Putamen (tissue), 1 donor: ENCODE data around the gene NRARP.

ENCODE experiments used
- DNase-seq: peaks from one replicate; pipeline ENCODE4 v3.0.0-alpha.2; 2016; ENCODE audit warnings: low spot score

Gene NRARP

DNA sequence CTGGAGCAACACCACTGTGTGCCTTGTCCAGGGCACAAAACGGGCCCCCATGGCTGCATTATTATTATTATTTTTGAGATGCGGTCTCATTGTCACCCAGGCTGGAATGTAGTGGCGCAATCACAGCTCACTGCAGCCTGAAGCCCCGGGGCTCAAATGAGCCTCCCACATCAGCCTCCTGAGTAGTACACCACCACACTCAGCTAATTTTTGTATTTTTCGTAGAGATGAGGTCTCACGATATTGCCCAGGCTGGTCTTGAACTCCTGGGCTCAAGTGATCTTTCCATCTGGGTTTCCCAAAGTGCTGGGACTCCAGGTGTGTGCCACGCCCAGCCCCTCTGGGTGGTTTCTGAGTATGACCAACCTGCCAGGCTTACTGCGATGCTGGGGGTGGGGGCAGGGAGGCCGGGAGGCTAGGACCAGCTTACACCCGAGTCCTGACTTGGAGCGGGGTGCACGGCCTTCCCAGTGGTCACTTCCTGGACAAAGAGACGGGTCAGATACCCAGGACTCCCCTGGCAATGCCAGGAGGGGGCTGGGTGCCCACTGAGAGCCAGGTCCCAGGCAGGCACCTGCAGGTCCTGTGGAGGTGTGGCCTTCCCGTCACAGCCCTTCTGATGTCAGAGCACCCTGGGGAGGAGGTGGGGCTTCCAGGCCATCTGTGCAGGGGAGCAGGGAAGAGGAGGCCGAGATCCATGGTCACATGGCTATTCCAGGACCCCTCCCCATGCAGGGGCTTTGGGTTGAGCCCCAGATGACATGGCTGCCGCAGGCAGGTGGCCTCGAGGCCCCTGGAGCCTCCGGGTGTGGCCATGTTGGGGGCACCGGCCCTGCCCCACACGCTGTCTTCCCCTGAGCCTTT, 8.3 kb upstream of the NRARP start:
- no peak for DNase-seq

DNA sequence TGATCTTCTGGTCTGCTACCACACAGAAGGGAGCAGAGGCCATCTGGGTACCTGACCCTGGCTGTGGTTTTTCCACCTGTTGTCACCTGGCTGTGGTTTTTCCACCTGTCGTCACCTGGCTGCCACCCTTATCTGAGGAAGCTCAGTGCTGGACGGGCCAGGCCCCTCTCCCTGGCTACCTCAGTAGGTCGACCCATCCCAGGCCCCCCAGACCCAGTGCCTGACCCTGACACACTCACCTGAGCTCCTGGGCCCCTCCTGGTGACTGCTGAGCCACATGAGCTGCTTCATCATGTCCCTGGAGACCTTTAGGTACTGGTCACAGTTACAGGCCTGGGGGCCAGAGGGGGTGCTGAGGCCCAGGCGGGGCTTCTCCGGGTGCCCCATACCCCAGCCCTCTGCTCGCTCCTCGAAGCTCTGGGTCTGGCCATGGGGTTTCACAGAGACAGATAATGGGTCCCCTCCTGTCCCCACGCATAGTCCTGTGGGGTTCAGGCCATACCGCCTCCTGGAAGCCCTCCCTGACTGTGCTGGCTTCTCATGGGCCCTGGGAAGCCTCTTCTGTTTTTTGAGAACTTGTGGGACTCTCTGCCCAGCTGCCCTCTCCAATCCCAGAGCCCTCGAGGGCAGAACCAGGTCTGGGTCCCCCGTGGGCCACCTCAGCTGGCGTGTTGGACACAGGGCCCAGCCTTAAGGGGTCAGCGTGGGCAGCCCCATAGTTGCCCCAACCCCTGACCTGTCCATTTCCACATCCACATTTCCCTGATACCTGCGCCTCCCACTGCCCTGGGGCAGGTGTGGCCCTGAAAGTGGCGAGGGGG, 7.5 kb upstream of the NRARP start:
- DNase-seq = no peak

DNA sequence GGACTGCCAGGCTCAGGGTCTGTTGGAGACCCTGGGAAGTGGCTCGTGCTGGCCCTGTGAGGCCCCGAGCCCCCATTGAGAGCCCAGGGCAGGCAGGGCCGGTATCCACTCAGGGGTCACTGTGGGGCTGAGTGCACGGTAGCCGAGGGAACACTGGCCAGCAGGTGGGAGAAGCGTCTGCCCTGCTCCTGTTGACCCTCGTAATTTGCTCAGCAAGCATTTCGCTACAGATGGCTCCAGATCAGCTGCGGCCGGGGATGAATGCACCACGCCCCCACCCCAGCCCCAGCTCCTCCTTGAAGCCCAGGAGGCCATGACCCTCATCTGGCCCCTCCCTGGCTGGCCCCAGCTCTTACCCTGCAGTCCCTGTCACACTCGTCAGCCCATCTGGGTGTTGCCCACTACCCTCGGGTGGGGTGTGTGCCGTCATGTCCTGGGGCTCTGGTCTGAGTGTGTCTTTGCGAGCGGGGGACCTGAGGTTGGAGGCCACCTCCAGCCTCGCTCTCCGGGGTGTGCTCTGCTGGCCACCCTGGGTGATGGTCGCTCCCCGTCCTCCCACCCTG, 6.1 kb upstream of the NRARP start:
- no peak for DNase-seq

- DNase-seq = no peak
Observed at GRCh38 chr9:137307255-137308056, 5.4 kb upstream of the NRARP start.

- no peak for DNase-seq
Observed at GRCh38 chr9:137306850-137307254, 4.8 kb upstream of the NRARP start.

- no peak for DNase-seq
Observed at GRCh38 chr9:137306066-137306849, 4.2 kb upstream of the NRARP start.

GRCh38 chr9:137305798-137306065, 3.7 kb upstream of the NRARP start:
- no peak for DNase-seq

GRCh38 chr9:137305060-137305797, 3.2 kb upstream of the NRARP start:
- no peak for DNase-seq

- DNase-seq = no peak
Observed at GRCh38 chr9:137304383-137305059, 2.5 kb upstream of the NRARP start.

DNA sequence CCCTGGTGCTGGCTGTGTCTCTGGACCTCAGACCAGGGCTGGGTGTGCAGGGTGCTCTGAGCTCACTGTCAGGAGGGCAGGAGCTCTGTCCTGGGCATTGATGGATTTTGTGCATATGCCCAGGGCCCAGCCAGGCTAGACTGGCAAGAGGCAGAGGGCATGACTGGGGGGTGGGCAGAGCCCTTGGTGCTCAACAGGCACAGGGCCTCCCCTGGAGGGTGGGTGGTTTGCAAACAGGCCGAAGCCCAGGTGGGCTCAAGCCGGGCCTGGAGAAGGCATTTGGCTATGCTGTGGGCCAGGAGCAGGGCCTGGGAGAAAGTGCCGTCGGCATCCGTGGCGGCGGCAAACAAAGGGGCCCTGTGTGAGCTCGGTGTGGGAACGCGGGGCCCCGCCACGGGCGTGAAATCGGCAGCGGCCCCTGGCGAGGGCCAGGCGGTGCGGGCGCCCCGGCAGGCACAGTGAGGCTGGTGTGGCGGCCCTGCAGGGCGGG, 1.9 kb upstream of the NRARP start:
- DNase-seq = no peak

- no peak for DNase-seq
Observed at GRCh38 chr9:137303151-137303892, 1.3 kb upstream of the NRARP start.

- DNase-seq = no peak
Observed at GRCh38 chr9:137302449-137303150, 529 bp upstream of the NRARP start.

GRCh38 chr9:137301081-137301947, 757 bp downstream of the NRARP start:
- DNase-seq = no peak

GRCh38 chr9:137300567-137301080, 1.4 kb downstream of the NRARP start:
- DNase-seq = no peak

DNA sequence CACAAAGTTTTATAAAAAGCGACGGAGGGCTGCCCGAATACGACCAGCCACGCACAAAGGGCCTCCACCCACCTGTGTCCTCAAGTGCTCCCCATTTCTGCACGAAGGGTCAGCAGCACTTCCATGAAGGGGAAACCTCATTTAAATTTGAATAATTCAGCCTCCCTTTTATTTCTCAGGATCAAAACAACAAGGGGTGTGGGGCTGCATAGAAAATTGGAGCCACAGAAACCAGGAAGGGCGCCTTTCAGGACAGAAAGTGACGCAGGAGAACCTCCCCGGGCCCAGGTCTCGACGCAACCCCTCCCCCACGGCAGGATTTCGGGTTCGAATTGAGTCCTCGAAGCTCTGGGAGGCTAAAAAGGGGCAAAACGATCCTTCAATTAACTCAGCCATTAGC, 2.1 kb downstream of the NRARP start:
- DNase-seq = peak; percentile 67

DNA sequence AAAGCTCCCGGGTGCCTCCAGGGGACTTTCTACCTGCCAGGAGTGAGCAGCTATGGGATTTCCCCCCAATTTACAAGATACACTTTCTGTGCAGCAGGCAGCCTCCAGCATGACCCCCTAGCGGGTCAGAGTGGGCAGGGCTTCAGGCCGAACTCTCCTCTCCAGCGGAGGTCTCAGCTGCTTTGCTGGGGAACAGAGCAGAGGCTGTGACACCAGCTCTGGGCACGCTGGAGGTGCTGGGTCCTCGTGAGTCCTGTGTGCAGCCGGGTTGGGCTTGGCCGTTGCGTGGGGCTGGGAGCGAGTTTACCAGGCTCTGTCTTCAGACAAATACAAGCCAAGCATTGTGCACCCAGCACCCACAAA, 2.9 kb downstream of the NRARP start:
- DNase-seq = no peak

DNA sequence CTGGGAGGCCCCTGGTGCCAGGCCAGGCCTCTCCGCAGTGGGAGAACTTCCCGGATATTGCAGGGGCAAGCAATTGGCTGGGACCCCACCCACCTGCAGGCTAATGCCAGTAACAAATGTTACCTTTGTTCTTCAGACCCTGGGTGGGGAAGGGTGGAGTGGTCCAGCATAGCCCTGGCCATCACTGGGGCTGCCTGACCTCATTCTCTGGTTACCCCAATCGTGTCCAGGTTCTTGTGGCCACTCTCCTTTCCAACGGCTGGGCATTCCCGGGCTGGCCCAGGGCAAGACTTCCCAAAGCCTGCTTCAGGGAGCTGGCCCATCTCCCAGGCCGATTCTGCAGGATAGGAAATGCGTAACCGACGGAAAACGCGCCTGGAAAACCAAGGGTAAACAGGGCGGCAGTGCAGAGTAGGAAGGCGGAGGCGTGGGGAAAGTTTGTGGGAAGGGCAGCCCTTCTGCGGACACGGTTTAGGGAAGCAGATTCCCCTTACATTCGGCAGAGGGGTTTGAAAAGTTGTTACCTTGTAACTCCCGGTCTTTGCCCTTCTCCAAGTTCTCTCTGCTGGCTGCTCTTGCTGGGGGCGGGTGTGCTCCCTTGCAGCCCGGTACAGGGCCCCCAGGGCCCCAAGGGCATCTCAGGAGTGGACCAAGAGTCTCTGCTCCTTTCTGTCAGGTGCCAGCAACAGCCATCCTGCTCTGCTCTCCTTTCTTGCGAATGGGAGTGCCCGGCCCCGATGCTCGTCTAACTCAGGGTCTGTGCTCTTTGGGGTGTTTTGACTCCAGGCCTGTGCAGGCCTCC, 3.5 kb downstream of the NRARP start:
- DNase-seq = no peak
